Measurements from ENCODE around the gene MAP3K15. TPM values are rescaled to one million over a fixed set of nuclear protein-coding genes. Genes with fewer than 3 reads are reported as not detected.

MAP3K15 gene
- polyA plus RNA-seq, 1 donor (not counting 4 experiments of a cell fraction or from before 2014, with no cell fraction given) = 0.03 TPM

DNA sequence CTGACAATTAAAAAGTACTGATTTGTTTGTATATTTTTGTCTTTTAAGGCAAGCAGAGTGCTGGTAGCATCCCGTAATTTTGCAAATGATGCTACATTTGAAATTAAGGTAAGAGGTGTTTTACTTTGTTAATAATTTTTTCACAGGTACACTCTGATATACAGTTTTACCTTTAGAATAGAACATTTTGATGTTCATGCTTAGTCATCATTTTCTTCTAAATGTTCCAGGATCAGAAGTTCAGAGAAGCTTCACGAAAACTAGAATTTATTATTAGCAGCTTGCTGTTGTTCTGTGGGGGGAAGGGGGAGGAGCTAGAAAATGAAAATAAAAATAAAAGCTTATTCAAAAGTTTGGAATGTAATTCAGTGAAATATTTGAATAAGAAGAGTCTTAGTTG is 166.0 kb downstream of the MAP3K15 start:
- Histone ChIP-seq H3K9me3 (ENCODE audit: control insufficient read depth, low read depth, low read length) (no peaks in the 10 kb centered on the region), H3K27ac (ENCODE audit: control insufficient read depth, insufficient read depth, low read length) (no peak overlapping the region), H3K79me2 (ENCODE audit: control insufficient read depth, insufficient read depth, low read length) (peaks cover 36% of the 10 kb centered on the region), H3K4me1 (ENCODE audit: control insufficient read depth, extremely low read depth, insufficient read depth, low read length) (peaks cover 3% of the 10 kb centered on the region), H3K36me3 (ENCODE audit: control insufficient read depth in 2 of 2, extremely low read depth in 1 of 2, insufficient read depth in 2 of 2, low read length in 2 of 2) (peaks cover 0 to 18% of the 10 kb centered on the region in 2 experiments), H2AFZ (ENCODE audit: control insufficient read depth, low read length) (no peak overlapping the region), H3K4me3 (ENCODE audit: control insufficient read depth in 2 of 3, extremely low read depth in 1 of 3, insufficient read depth in 2 of 3, low read depth in 1 of 3, low read length in 3 of 3) (no peak overlapping the region), H4K20me1 (ENCODE audit: control insufficient read depth, extremely low read depth, insufficient read depth, low read length) (no peaks in the 10 kb centered on the region), H3K9me1 (ENCODE audit: control insufficient read depth, extremely low read depth, insufficient read depth, low read length) (no peaks in the 10 kb centered on the region), H3K9ac (ENCODE audit: control insufficient read depth, extremely low read depth, insufficient read depth, low read length) (no peak overlapping the region), H3K27me3 (ENCODE audit: control insufficient read depth, extremely low read depth, insufficient read depth, low read length) (no peaks in the 10 kb centered on the region), H3K4me2 (ENCODE audit: control insufficient read depth, extremely low read depth, insufficient read depth, low read depth, low read length) (no peak overlapping the region)
- dilution Hi-C loops (cut with MboI; ENCODE audit: extremely low pct_ligation_motif_present, low sequenced_read_pairs) = loop anchor here (25.0 kb wide), 1 partner anchor 937 kb away; no protein-coding TSS in a partner anchor
- DNase-seq (ENCODE audit: low read depth, low spot score) = no peak
- no peak for FAIRE-seq
- TF ChIP-seq, protein P1, sequence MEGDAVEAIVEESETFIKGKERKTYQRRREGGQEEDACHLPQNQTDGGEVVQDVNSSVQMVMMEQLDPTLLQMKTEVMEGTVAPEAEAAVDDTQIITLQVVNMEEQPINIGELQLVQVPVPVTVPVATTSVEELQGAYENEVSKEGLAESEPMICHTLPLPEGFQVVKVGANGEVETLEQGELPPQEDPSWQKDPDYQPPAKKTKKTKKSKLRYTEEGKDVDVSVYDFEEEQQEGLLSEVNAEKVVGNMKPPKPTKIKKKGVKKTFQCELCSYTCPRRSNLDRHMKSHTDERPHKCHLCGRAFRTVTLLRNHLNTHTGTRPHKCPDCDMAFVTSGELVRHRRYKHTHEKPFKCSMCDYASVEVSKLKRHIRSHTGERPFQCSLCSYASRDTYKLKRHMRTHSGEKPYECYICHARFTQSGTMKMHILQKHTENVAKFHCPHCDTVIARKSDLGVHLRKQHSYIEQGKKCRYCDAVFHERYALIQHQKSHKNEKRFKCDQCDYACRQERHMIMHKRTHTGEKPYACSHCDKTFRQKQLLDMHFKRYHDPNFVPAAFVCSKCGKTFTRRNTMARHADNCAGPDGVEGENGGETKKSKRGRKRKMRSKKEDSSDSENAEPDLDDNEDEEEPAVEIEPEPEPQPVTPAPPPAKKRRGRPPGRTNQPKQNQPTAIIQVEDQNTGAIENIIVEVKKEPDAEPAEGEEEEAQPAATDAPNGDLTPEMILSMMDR (optimal IDR thresholded peaks at IDR 0.05 in 1 of 3, IDR thresholded peaks at IDR 0.05 in 1 of 3, conservative IDR thresholded peaks at IDR 0.05 in 1 of 3; ENCODE audit: extremely low read depth in 1 of 3, insufficient read depth in 2 of 3, low read length in 3 of 3) = no peak
- no peak for TF ChIP-seq EZH2 (IDR thresholded peaks at IDR 0.05; ENCODE audit: low read length)

DNA sequence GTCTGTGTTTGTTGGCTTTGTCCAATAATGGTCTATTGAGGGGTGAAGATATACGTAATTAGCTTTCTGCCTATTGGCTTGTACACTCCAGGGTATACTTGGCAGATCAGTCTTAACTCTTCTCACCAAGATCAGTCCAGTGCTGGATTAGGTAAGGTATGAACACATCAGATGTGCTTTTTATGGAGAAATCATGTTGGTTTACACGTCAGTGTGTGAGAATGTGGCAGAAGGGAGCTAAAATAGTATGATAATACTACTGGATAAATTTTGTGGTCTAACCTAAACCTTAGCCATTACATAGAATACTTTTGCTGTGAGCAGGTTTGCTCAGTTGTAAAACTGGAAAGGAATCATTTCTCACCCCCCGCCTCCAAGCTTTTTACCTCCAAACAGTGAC is 167.4 kb downstream of the MAP3K15 start:
- FAIRE-seq (no peak), DNase-seq (ENCODE audit: low read depth, low spot score) (no peak)
- Histone ChIP-seq H4K20me1 (ENCODE audit: control insufficient read depth, extremely low read depth, insufficient read depth, low read length) (no peaks in the 10 kb centered on the region), H3K27ac (ENCODE audit: control insufficient read depth, insufficient read depth, low read length) (no peak overlapping the region), H3K4me2 (ENCODE audit: control insufficient read depth, extremely low read depth, insufficient read depth, low read depth, low read length) (no peak overlapping the region), H3K9ac (ENCODE audit: control insufficient read depth, extremely low read depth, insufficient read depth, low read length) (no peak overlapping the region), H2AFZ (ENCODE audit: control insufficient read depth, low read length) (no peak overlapping the region), H3K27me3 (ENCODE audit: control insufficient read depth, extremely low read depth, insufficient read depth, low read length) (no peaks in the 10 kb centered on the region), H3K9me3 (ENCODE audit: control insufficient read depth, low read depth, low read length) (no peaks in the 10 kb centered on the region), H3K9me1 (ENCODE audit: control insufficient read depth, extremely low read depth, insufficient read depth, low read length) (no peaks in the 10 kb centered on the region), H3K4me1 (ENCODE audit: control insufficient read depth, extremely low read depth, insufficient read depth, low read length) (peaks cover 3% of the 10 kb centered on the region), H3K36me3 (ENCODE audit: control insufficient read depth in 2 of 2, extremely low read depth in 1 of 2, insufficient read depth in 2 of 2, low read length in 2 of 2) (peaks cover 0 to 15% of the 10 kb centered on the region in 2 experiments), H3K4me3 (ENCODE audit: control insufficient read depth in 2 of 3, extremely low read depth in 1 of 3, insufficient read depth in 2 of 3, low read depth in 1 of 3, low read length in 3 of 3) (no peak overlapping the region), H3K79me2 (ENCODE audit: control insufficient read depth, insufficient read depth, low read length) (peaks cover 39% of the 10 kb centered on the region)
- dilution Hi-C loops (cut with MboI; ENCODE audit: extremely low pct_ligation_motif_present, low sequenced_read_pairs) = loop anchor here (25.0 kb wide), 1 partner anchor 936 kb away; no protein-coding TSS in a partner anchor
- no peak for TF ChIP-seq EZH2 (IDR thresholded peaks at IDR 0.05; ENCODE audit: low read length)
- TF ChIP-seq, protein P1 (optimal IDR thresholded peaks at IDR 0.05 in 1 of 3, IDR thresholded peaks at IDR 0.05 in 1 of 3, conservative IDR thresholded peaks at IDR 0.05 in 1 of 3; ENCODE audit: extremely low read depth in 1 of 3, insufficient read depth in 2 of 3, low read length in 3 of 3) = no peak

Data from keratinocyte (primary cell).